B cell (primary cell): Measurements from ENCODE around the gene CBX8. TPM values are rescaled to one million over a fixed set of nuclear protein-coding genes. Genes with fewer than 3 reads are reported as not detected.
A peak's percentile ranks its signal among the peaks of the same experiment; 100 is the strongest.

ENCODE experiments used
- ATAC-seq: fragments of 200-7000 bp; cut with Tn5 transposase; one replicate; pipeline ENCODE4 v1.10.0; 2021; ENCODE audit warnings: low read depth, mild to moderate bottlenecking, moderate number of reproducible peaks, moderate library complexity
- CTCF ChIA-PET: fragments of 350-600 bp; sonication (Branson Sonifier 250); formaldehyde crosslinking; loops from one replicate; lab custom pipeline; 2021; ENCODE audit warnings: antibody characterized with exemption, inconsistent platforms; lab: Charles Lee
- POLR2A ChIA-PET: fragments of 350-600 bp; sonication (Branson Sonifier 250); formaldehyde crosslinking; loops from one replicate; lab custom pipeline; 2021; ENCODE audit warnings: antibody characterized with exemption; lab: Charles Lee
- DNase-seq: peaks from one replicate; pipeline ENCODE4 v3.0.0; 2013
- H2AFZ ChIP-seq: 2 replicates; pipeline ENCODE4 v1.6.1; 2012; ENCODE audit warnings: mild to moderate bottlenecking, low read depth, low read length; ENCODE audit not compliant: insufficient read depth, poor library complexity, severe bottlenecking
- H3K27ac ChIP-seq, 2 donors: 1 replicate in 1 of 2; 2 replicates in 1 of 2; pipeline ENCODE4 v1.5.1; 2012 to 2013; ENCODE audit warnings: low read length in 2 of 2, mild to moderate bottlenecking in 2 of 2, moderate library complexity in 1 of 2
- H3K27me3 ChIP-seq, 4 experiments: fragments of 200-600 bp in 1 of 4; sonication (generic) in 1 of 4; replicated peaks in 1 of 4; 1 replicate in 2 of 4; 2 replicates in 2 of 4; pipeline versions ENCODE4 v1.6.1 to v1.7.0; 2013 to 2016; ENCODE audit warnings: low read length in 3 of 4, mild to moderate bottlenecking in 2 of 4, mixed read lengths in 1 of 4, moderate library complexity in 1 of 4; ENCODE audit not compliant: insufficient read depth in 4 of 4, control insufficient read depth in 3 of 4; ENCODE audit errors: control extremely low read depth in 1 of 4
- H3K36me3 ChIP-seq, 2 experiments: replicated peaks in 1 of 2; 1 replicate in 1 of 2; 2 replicates in 1 of 2; pipeline versions ENCODE4 v1.6.1 to v1.7.1; 2013; ENCODE audit warnings: low read length in 1 of 2; ENCODE audit not compliant: insufficient read depth in 2 of 2, control insufficient read depth in 1 of 2; ENCODE audit errors: control extremely low read depth in 1 of 2, extremely low read depth in 1 of 2
- H3K4me1 ChIP-seq, 2 donors: fragments of 200-600 bp in 1 of 2; sonication (generic) in 1 of 2; 1 replicate in 1 of 2; 2 replicates in 1 of 2; pipeline versions ENCODE4 v1.5.1 to v1.6.1; 2013 to 2017; ENCODE audit warnings: low read length in 2 of 2; ENCODE audit not compliant: control insufficient read depth in 2 of 2, insufficient read depth in 2 of 2
- H3K4me2 ChIP-seq: replicated peaks from 2 replicates; pipeline ENCODE3; 2012; ENCODE audit warnings: mild to moderate bottlenecking, low read depth, low read length; ENCODE audit not compliant: poor library complexity, severe bottlenecking
- H3K4me3 ChIP-seq, 5 experiments: fragments of 200-600 bp in 1 of 5; sonication (generic) in 1 of 5; 1 replicate in 3 of 5; 2 replicates in 2 of 5; pipeline versions ENCODE4 v1.5.1 to v1.7.0; 2011 to 2016; ENCODE audit warnings: low read length in 4 of 5, mild to moderate bottlenecking in 4 of 5, low read depth in 2 of 5, control low read depth in 1 of 5, moderate library complexity in 1 of 5; ENCODE audit not compliant: insufficient read depth in 1 of 5; ENCODE audit errors: control extremely low read depth in 1 of 5, extremely low read depth in 1 of 5
- H3K79me2 ChIP-seq: fragments of 200-600 bp; sonication (generic); one replicate; pipeline ENCODE4 v1.6.0; 2016; ENCODE audit warnings: low read length; ENCODE audit not compliant: control insufficient read depth, insufficient read depth
- H3K9ac ChIP-seq: fragments of 200-600 bp; sonication (generic); 2 replicates; pipeline ENCODE4 v1.6.1; 2017; ENCODE audit warnings: mild to moderate bottlenecking, low read length, moderate library complexity
- H3K9me3 ChIP-seq, 3 donors: one replicate each; pipeline versions ENCODE4 v1.6.1 to v1.7.1; 2013; ENCODE audit warnings: low read length in 2 of 3; ENCODE audit not compliant: control insufficient read depth in 2 of 3, insufficient read depth in 1 of 3; ENCODE audit errors: control extremely low read depth in 1 of 3
- H4K20me1 ChIP-seq: 2 replicates; pipeline ENCODE4 v1.6.0; 2012; ENCODE audit warnings: mild to moderate bottlenecking, low read length; ENCODE audit not compliant: insufficient read depth, control insufficient read depth, poor library complexity, severe bottlenecking
- H3K27ac Mint-ChIP-seq: one replicate; pipeline ENCODE4 v1.8.0; 2021; ENCODE audit warnings: mixed read lengths
- H3K27me3 Mint-ChIP-seq: one replicate; pipeline ENCODE4 v1.8.0; 2021; ENCODE audit warnings: mixed read lengths
- H3K4me1 Mint-ChIP-seq: one replicate; pipeline ENCODE4 v1.8.0; 2021; ENCODE audit warnings: mixed read lengths
- H3K4me3 Mint-ChIP-seq: one replicate; pipeline ENCODE4 v1.8.0; 2021; ENCODE audit warnings: mixed read lengths
- H3K9me3 Mint-ChIP-seq: one replicate; pipeline ENCODE4 v1.8.0; 2022; ENCODE audit warnings: mixed read lengths; ENCODE audit not compliant: insufficient read depth
- EZH2 ChIP-seq: IDR thresholded peaks from 2 replicates; pipeline ENCODE4 v1.6.1; 2012; ENCODE audit warnings: borderline replicate concordance, low read depth, mild to moderate bottlenecking, moderate library complexity, low read length; ENCODE audit not compliant: insufficient read depth, poor library complexity, severe bottlenecking
- WGBS: methylation state at CpG from one replicate; pipeline ENCODE4 v1.1.5; 2013; ENCODE audit warnings: missing lambda C conversion rate; ENCODE audit not compliant: insufficient coverage; 5-methylcytosine and 5-hydroxymethylcytosine counted together
- intact Hi-C: fragments of 100-400 bp; cut with micrococcal nuclease; formaldehyde crosslinking; loops from one replicate; pipeline ENCODE4 v1.10.0; 2022
- polyA plus RNA-seq: library from polyadenylated mRNA; depleted of rRNA; stranded (reverse); fragments of >200 nt; gene quantifications from 2 replicates; pipeline ENCODE4 v1.2.3, GENCODE V29; 2012
- total RNA-seq, 2 donors: library from RNA; stranded (reverse); fragments of 120-200 nt in 1 of 2; gene quantifications; 1 replicate in 1 of 2; 2 replicates in 1 of 2; pipeline versions ENCODE4 v1.2.3 to v1.2.4, GENCODE V29; 2013 to 2022
- TF ChIP-seq, protein P1 (sequence below): fragments of 200-600 bp; IDR thresholded peaks from one replicate; pipeline ENCODE4 v1.8.0; 2022; ENCODE audit warnings: antibody characterized with exemption, mild to moderate bottlenecking

CBX8 gene
- total and polyA plus RNA-seq, 2 donors (not counting 1 experiment from before 2014, with no cell fraction given): 0.31 to 6.8 TPM

DNA sequence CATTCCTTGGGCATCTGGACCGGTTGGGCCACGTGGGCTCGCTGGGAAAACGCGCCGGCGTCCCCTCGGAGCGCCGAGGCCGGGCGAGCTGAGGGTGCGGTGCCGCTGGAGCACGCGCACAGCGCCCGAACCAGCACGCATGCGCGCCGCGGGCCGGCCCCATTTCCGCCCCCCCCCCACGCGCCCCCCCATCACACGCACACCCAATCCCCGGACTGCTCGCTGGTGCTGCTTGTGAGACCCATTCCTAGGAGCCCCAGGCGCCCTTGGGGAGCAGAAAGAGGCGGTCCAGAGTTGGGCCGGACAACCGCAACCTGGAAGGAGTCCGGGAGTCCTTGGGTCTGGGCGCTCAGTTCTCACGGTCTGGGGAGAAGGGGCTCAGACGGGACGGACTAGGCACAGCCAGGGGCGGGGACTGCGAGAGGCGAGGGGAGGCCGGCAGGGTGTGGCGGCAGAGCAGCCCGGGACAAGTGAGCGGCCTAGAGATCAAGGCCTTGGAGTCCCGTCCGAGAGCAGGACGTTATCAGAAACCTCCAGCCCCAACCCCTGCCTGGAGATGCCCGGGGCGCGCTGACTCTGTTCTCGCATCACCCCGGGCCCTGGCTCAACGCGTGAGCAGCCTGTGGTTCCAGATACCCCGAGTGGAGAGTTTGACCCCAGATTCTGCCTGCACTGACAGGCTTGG lies 6.0 kb upstream of the CBX8 start:
- ChIA-PET POLR2A (interaction anchor here (1.2 kb wide), 1 partner anchor 36 kb away, joined by 4 read pairs; the partner anchor contains the start of gene CBX4), CTCF (interaction anchor here (1.9 to 3.2 kb wide), 2 partner anchors 37 to 61 kb away, joined by 4 to 13 read pairs; partner anchors contain the start of gene CBX4)
- H3K27ac ChIP-seq: no peak overlapping the region
- peaks cover 0 to 99% (median 33%) of the 10 kb centered on the region in 3 donors for H3K9me3 ChIP-seq
- H3K79me2 ChIP-seq: no peaks in the 10 kb centered on the region
- peak overlapping the region; percentile 23 for H3K9ac ChIP-seq
- intact Hi-C loops: no loop called here
- H2AFZ ChIP-seq: no peak overlapping the region
- peaks cover 54% of the 10 kb centered on the region for H4K20me1 ChIP-seq
- Mint-ChIP-seq H3K27me3 (peaks cover 61% of the 10 kb centered on the region), H3K4me1 (peaks cover 39% of the 10 kb centered on the region), H3K9me3 (peaks cover 3% of the 10 kb centered on the region), H3K27ac (peak overlapping the region; percentile 79), H3K4me3 (no peak overlapping the region)
- ATAC-seq (no peak), DNase-seq (peak; percentile 27)
- H3K4me3 ChIP-seq: no peak overlapping the region
- WGBS: 12% methylated on average over 43 of the region's 57 CpGs
- H3K27me3 ChIP-seq: peaks cover 0 to 98% (median 83%) of the 10 kb centered on the region in 4 experiments
- peaks cover 63 to 93% of the 10 kb centered on the region in 2 donors for H3K4me1 ChIP-seq
- TF ChIP-seq EZH2: no peak
- TF ChIP-seq, protein P1, sequence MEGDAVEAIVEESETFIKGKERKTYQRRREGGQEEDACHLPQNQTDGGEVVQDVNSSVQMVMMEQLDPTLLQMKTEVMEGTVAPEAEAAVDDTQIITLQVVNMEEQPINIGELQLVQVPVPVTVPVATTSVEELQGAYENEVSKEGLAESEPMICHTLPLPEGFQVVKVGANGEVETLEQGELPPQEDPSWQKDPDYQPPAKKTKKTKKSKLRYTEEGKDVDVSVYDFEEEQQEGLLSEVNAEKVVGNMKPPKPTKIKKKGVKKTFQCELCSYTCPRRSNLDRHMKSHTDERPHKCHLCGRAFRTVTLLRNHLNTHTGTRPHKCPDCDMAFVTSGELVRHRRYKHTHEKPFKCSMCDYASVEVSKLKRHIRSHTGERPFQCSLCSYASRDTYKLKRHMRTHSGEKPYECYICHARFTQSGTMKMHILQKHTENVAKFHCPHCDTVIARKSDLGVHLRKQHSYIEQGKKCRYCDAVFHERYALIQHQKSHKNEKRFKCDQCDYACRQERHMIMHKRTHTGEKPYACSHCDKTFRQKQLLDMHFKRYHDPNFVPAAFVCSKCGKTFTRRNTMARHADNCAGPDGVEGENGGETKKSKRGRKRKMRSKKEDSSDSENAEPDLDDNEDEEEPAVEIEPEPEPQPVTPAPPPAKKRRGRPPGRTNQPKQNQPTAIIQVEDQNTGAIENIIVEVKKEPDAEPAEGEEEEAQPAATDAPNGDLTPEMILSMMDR: no peak
- H3K4me2 ChIP-seq: peak overlapping the region; percentile 80
- H3K36me3 ChIP-seq: no peaks in the 10 kb centered on the region
